Measurements from ENCODE around the gene SLC27A1. TPM values are rescaled to one million over a fixed set of nuclear protein-coding genes. Genes with fewer than 3 reads are reported as not detected.

Gene SLC27A1
- total and polyA plus RNA-seq, 2 experiments from 2014 or later: 8.6 to 8.7 TPM

GRCh38 chr19:17555480-17555928, 85.2 kb downstream of the SLC27A1 start, which contains the start of gene COLGALT1:
Gene COLGALT1, plus strand, starts transcription at chr19:17555649. Its CDS starts 65 bp downstream, at chr19:17555714.
- no peaks in the 10 kb centered on the region for H3K4me1 ChIP-seq (ENCODE audit: insufficient read depth)
- peak within 1 kb of the TSS; percentile 87 for H3K4me3 ChIP-seq
- no peaks in the 10 kb centered on the region for H3K27me3 ChIP-seq
- H3K9me2 ChIP-seq (replicated peaks; ENCODE audit: insufficient read depth): no peaks in the 10 kb centered on the region
- no peak for TF ChIP-seq EZH2 (IDR thresholded peaks at IDR 0.05; ENCODE audit: borderline replicate concordance)
- no peak for TF ChIP-seq EZH2phosphoT487 (IDR thresholded peaks at IDR 0.05; ENCODE audit: low read depth, severe bottlenecking, unreplicated experiment)
- TF ChIP-seq CTCF (IDR thresholded peaks at IDR 0.05; ENCODE audit: poor library complexity): no peak
- no peaks in the 10 kb centered on the region for H3K9me3 ChIP-seq (ENCODE audit: low read depth)
- H3K27ac ChIP-seq: peak within 1 kb of the TSS; percentile 94
- H3K36me3 ChIP-seq (replicated peaks; ENCODE audit: insufficient read depth, low read depth): no peaks in the 10 kb centered on the region
- peaks cover 14% of the 10 kb centered on the region for H3K79me2 ChIP-seq
- no peaks in the 10 kb centered on the region for H4K20me1 ChIP-seq (ENCODE audit: insufficient read depth, poor library complexity, severe bottlenecking)
- peak; percentile 100 for DNase-seq (ENCODE audit: low spot score)
- H2AFZ ChIP-seq: peak within 1 kb of the TSS; percentile 91
- peak within 1 kb of the TSS; percentile 98 for H3K4me2 ChIP-seq
- WGBS (ENCODE audit: low lambda C conversion rate, missing lambda C conversion rate): 2% methylated on average over 61 of the region's 64 CpGs

Other genes starting within 250 kb of the SLC27A1 start
- gene OCEL1, start 244.3 kb upstream of the SLC27A1 start, total RNA-seq: 9.5 and 15.3 TPM in 2 replicates
- 44.7 and 47.7 TPM in 2 replicates for gene OCEL1, start 244.3 kb upstream of the SLC27A1 start, polyA plus RNA-seq
- 116 and 133 TPM in 2 replicates for gene NR2F6, start 224.6 kb upstream of the SLC27A1 start, total RNA-seq
- gene NR2F6, start 224.6 kb upstream of the SLC27A1 start, polyA plus RNA-seq: 157 and 169 TPM in 2 replicates
- gene USHBP1, start 205.8 kb upstream of the SLC27A1 start, total RNA-seq: 3.0 TPM in 1 of 2 replicates, not detected in the other
- 0.98 and 1.2 TPM in 2 replicates for gene USHBP1, start 205.8 kb upstream of the SLC27A1 start, polyA plus RNA-seq
- gene BABAM1, start 203.1 kb upstream of the SLC27A1 start, total RNA-seq: 63.8 and 71.4 TPM in 2 replicates
- 94.1 and 97.9 TPM in 2 replicates for gene BABAM1, start 203.1 kb upstream of the SLC27A1 start, polyA plus RNA-seq
- 0.28 and 0.90 TPM in 2 replicates for gene ANKLE1, start 188.6 kb upstream of the SLC27A1 start, total RNA-seq
- gene ANKLE1, start 188.6 kb upstream of the SLC27A1 start, polyA plus RNA-seq: 0.29 and 0.58 TPM in 2 replicates
- gene ABHD8, start 167.1 kb upstream of the SLC27A1 start, total RNA-seq: 12.9 and 15.9 TPM in 2 replicates
- 17.6 and 19.3 TPM in 2 replicates for gene ABHD8, start 167.1 kb upstream of the SLC27A1 start, polyA plus RNA-seq
- 47.7 and 61.1 TPM in 2 replicates for gene MRPL34, start 164.7 kb upstream of the SLC27A1 start, total RNA-seq
- gene MRPL34, start 164.7 kb upstream of the SLC27A1 start, polyA plus RNA-seq: 113 and 131 TPM in 2 replicates
- gene DDA1, start 161.0 kb upstream of the SLC27A1 start, total RNA-seq: 29.4 and 43.1 TPM in 2 replicates
- gene DDA1, start 161.0 kb upstream of the SLC27A1 start, polyA plus RNA-seq: 59.4 and 60.0 TPM in 2 replicates
- gene ANO8, start 135.7 kb upstream of the SLC27A1 start, total RNA-seq: 4.6 and 7.3 TPM in 2 replicates
- gene ANO8, start 135.7 kb upstream of the SLC27A1 start, polyA plus RNA-seq: 1.1 and 1.9 TPM in 2 replicates
- 18.1 and 20.9 TPM in 2 replicates for gene GTPBP3, start 133.0 kb upstream of the SLC27A1 start, total RNA-seq
- 13.2 and 18.1 TPM in 2 replicates for gene GTPBP3, start 133.0 kb upstream of the SLC27A1 start, polyA plus RNA-seq
- gene PLVAP, start 93.2 kb upstream of the SLC27A1 start, total RNA-seq: 1.4 and 1.8 TPM in 2 replicates
- gene PLVAP, start 93.2 kb upstream of the SLC27A1 start, polyA plus RNA-seq: 2.5 and 5.3 TPM in 2 replicates
- not detected in 2 replicates for gene CCDC194, start 76.3 kb upstream of the SLC27A1 start, total RNA-seq
- gene CCDC194, start 76.3 kb upstream of the SLC27A1 start, polyA plus RNA-seq: 0.80 TPM in 1 of 2 replicates, not detected in the other
- gene BST2, start 64.9 kb upstream of the SLC27A1 start, total RNA-seq: 43.2 and 50.1 TPM in 2 replicates
- 129 and 195 TPM in 2 replicates for gene BST2, start 64.9 kb upstream of the SLC27A1 start, polyA plus RNA-seq
- gene MVB12A, start 50.5 kb upstream of the SLC27A1 start, total RNA-seq: 36.1 and 46.4 TPM in 2 replicates
- gene MVB12A, start 50.5 kb upstream of the SLC27A1 start, polyA plus RNA-seq: 65.2 and 77.1 TPM in 2 replicates
- gene TMEM221, start 21.9 kb upstream of the SLC27A1 start, total RNA-seq: 1.0 and 1.2 TPM in 2 replicates
- gene TMEM221, start 21.9 kb upstream of the SLC27A1 start, polyA plus RNA-seq: 2.0 and 2.5 TPM in 2 replicates
- gene NXNL1, start 9.6 kb upstream of the SLC27A1 start, total RNA-seq: not detected in 2 replicates
- gene NXNL1, start 9.6 kb upstream of the SLC27A1 start, polyA plus RNA-seq: 0.17 TPM in 1 of 2 replicates, not detected in the other
- gene PGLS, start 41.1 kb downstream of the SLC27A1 start, total RNA-seq: 89.9 and 94.4 TPM in 2 replicates
- gene PGLS, start 41.1 kb downstream of the SLC27A1 start, polyA plus RNA-seq: 98.7 and 122 TPM in 2 replicates
- 55.4 and 61.3 TPM in 2 replicates for gene COLGALT1, start 85.1 kb downstream of the SLC27A1 start, total RNA-seq
- gene COLGALT1, start 85.1 kb downstream of the SLC27A1 start, polyA plus RNA-seq: 54.9 and 58.9 TPM in 2 replicates
- 0.08 and 0.10 TPM in 2 replicates for gene UNC13A, start 217.8 kb downstream of the SLC27A1 start, total RNA-seq
- gene UNC13A, start 217.8 kb downstream of the SLC27A1 start, polyA plus RNA-seq: 0.21 TPM in 1 of 2 replicates, not detected in the other
- gene MAP1S, start 249.0 kb downstream of the SLC27A1 start, total RNA-seq: 7.7 and 9.5 TPM in 2 replicates
- gene MAP1S, start 249.0 kb downstream of the SLC27A1 start, polyA plus RNA-seq: 37.1 and 52.7 TPM in 2 replicates